ENCODE data around the gene SNTB2.

DNA sequence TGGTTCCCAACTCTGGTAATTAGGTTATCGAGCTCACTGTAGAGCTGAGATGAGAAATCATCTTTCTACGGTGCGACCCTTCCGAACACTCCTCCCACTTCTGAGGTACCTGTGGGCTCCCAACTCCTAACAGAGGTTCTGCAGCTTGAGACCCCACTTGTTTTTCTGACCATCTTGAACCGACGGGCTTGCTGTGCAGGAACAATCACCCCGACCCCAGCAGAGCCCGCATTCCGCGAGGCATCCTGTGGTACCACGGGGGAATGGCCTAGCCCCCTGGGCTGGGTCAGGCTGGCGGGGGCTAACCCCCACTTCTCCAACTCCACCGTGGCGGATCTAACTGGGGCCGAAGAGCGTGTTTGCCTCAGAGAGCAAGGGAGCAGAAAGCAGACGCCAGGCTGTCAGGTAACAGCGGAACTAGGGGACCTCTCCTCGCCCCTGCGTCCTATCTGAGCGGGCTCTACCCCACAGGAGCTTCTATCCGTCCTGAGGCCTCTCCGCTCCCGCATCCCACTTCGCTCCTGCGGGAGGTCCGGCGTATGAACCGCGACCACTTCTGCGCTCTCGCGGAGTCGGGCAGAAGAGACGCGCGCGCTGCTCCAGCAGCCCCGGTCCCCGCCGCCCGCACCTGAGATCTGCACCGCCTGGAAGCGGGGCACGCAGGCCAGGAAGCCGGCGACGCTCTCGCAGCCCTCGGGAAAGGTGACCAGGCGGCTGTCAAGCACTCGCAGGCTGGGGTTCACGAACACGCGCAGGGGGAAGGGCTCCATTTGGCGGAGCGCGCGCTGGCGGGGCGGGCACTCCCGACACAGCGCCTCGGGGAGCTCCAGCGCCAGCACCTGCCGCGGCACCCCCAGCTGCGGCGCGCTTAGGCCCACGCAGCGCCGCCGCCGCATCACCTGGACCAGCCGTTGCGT lies 142.7 kb downstream of the SNTB2 start:
- TF ChIP-seq, protein P1, sequence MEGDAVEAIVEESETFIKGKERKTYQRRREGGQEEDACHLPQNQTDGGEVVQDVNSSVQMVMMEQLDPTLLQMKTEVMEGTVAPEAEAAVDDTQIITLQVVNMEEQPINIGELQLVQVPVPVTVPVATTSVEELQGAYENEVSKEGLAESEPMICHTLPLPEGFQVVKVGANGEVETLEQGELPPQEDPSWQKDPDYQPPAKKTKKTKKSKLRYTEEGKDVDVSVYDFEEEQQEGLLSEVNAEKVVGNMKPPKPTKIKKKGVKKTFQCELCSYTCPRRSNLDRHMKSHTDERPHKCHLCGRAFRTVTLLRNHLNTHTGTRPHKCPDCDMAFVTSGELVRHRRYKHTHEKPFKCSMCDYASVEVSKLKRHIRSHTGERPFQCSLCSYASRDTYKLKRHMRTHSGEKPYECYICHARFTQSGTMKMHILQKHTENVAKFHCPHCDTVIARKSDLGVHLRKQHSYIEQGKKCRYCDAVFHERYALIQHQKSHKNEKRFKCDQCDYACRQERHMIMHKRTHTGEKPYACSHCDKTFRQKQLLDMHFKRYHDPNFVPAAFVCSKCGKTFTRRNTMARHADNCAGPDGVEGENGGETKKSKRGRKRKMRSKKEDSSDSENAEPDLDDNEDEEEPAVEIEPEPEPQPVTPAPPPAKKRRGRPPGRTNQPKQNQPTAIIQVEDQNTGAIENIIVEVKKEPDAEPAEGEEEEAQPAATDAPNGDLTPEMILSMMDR (IDR thresholded peaks at IDR 0.05) = no peak
- no peak for TF ChIP-seq POLR2A (IDR thresholded peaks at IDR 0.05)
